ENCODE data around the gene ALDH9A1.
"Not testable (repeated sequence)": the region's sequence is repeated elsewhere in the genome, so short reads cannot be mapped to it uniquely, and the experiment has no call there.

The ALDH9A1 gene

DNA sequence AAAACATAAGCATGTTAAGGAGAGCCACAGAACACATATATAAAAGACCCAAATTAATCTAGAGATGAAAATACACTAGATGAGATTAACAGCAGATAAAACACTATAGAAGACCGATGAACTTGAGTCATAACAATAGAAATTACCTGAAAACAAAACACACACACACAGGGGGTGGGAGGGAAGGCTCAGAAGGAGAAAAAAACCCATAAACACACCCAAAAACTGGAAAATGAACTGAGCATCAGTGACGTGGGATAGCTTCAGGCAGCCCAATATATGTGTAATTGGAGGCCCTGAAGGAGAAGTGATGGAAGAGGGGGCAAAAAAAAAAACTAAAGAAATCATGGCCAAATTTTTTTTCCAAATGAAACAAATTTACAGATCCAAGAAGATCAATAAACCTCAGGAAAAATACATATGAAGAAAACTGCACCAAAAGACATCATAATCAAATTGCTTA, 11.4 kb downstream of the ALDH9A1 start:
- no peak for DNase-seq (ENCODE audit: low read depth in 2 of 2)

DNA sequence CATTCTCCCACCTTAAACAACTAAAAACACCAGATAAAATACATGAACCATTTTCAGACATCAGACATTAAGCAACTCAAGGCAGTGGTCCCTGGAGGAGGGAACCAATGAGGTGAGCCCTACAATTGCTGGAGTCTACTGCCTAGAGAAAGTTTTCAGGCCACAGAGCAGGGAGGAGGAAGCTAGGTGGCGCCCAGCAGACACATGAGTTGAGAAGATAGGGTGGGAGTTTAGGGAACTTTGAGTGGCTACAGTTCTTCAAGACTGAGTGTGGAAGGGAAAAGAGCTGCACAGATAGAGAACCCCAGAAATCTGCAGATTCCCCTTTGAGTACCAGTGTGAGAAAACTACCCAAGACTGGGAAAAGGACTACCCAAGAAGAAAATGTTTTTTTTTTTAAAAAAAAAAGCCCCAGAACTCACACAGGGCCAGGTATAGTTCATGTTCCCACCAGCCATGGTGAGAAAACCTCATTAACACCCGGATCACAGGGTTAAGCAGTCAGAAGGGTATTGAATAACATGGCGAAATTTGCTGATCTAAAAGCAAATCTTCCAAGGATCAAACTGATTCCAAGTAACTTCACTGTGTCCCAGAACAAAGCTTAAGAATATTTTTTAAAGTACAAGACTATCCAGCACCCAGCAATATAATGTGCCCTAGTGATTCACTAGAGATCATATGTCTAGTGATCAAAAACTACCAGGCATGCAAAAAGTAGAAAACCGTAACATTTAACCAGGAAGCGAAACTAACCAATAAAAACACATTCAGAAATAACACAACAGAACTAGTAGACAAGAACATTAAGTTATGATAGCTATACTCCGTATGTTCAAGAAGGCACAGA, 12.0 kb downstream of the ALDH9A1 start:
- DNase-seq (ENCODE audit: low read depth in 2 of 2): no peak

DNA sequence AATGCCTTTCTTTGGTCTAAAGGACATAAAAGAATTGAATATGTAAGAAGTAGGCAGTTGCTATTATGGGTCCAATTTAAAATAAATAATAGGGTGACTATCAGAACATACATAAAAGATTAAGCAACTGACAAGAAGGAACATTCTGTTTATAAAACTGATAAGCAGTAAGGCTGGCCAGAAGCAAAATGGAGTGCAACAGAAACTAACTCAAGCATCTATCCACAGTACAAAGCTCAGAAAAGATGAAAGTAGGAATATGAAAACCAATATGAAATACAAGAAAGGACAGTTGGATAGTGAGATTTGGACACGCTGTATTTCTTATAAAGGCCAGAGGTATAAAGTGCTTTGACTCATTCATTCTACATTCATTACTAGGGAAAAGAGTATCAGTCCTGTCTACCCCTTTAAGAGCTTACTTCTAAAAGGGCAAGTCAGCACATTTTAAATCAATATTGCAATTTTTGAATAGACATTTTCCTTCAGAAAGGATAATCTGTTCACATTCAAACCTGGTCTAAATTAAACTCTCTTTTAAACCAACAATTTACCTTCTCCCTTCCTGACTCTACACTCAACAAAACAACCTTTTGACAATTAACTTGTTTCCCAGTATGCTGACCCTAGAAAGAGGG, 14.4 kb downstream of the ALDH9A1 start:
- no peak for DNase-seq (ENCODE audit: low read depth in 2 of 2)

DNA sequence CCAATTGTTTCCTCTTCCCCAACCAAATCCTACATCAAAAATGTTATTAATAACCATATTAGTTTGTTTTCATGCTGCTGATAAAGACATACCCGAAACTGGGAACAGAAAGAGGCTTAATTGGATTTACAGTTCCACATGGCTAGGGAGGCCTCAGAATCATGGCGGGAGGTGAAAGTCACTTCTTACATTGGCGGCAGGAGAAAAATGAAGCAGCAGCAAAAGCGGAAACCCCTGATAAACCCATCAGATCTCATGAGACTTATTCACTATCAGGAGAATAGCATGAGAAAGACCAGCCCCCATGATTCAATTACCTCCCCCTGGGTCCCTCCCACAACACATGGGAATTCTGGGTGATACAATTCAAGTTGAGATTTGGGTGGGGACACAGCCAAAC, 17.6 kb downstream of the ALDH9A1 start:
- DNase-seq (ENCODE audit: low read depth in 2 of 2): not testable (repeated sequence)

DNA sequence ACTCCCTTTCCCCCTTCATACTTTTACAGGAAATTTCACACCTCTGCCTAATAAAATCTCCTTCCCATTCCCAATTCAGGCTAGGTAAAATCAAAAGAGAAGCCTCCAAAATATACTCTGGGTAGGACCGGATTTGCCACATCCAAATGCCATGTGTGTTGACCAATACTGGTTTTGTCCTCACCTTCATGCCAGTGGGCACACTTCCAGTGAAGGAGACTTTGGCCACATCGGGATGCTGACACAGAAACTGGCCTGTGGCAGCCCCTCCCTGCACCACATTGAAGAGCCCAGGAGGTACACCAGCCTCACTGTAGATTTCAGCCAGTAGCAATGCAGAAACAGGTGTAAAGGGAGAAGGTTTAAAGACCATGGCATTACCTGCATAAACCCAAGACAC, 18.1 kb downstream of the ALDH9A1 start:
- no peak for DNase-seq (ENCODE audit: low read depth in 2 of 2)

DNA sequence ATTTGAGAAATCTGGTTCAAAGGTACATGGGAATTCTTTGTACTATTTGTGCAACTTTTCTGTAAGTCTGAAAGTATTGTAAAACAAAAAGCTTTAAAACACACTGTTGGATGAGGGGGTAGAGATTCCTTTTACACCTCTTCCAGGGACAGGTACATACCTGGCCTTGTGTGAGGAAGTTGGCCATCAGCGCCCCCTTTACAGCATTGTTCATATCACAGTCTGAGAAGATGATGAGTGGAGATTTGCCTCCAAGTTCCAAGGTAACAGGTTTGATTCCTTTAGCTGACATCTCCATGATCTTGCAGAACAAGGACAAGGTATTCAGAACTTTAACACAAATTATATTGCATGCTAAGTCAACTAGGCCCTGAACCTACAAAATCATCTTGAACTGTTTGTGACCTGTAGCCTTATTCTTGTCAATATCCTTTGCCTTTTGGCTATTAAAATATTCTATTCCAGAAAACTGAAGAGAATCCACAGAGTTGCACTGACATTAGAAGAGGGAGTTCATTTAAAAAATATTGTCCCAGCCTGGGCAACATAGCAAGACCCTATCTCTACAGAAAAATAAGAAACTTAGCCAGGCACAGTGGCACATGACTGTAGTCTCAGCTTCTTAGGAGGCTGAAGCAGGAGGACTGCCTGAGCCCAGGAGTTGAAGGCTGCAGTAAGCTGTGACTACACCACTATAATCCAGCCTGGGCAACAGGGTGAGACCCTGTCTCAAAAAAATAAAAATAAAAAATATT, 18.9 kb downstream of the ALDH9A1 start:
- DNase-seq (ENCODE audit: low read depth in 2 of 2): no peak

DNA sequence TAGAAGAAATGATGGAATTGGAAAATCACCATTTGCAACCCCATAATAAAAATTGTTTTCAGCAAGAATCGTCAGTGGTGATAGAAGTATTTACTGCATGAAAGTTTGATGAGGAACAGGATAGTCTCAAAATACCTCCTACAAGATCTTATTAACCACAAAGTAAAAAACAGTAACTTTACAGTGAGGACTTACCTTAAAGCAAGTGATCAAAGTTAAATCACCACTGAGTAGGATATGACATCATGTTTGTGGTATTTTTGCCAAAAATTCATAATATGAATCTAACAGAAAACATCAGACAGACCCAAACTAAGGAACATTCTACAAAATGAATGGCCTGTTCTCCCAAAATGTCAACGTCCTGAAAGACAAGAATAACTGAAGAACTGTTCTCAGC, 19.9 kb downstream of the ALDH9A1 start:
- DNase-seq (ENCODE audit: low read depth in 2 of 2): no peak

DNA sequence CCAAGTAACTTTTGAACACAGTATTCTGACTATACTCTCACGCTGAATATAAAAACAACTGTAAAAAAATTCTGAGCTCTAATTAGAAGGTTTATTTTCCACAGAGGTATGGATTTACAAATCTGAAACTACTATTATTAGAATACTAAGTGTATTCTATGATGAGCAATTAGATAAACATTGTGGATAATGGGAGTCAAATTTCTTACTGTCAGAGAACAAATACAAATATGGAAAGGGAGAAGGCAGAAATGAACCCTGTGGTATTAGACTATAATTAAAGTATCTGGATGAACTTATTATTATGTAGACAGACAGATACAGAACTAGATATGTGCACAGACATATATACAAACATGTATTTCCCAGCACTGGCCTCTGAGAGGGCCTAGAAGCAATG, 22.6 kb downstream of the ALDH9A1 start:
- DNase-seq (ENCODE audit: low read depth in 2 of 2): no peak

DNA sequence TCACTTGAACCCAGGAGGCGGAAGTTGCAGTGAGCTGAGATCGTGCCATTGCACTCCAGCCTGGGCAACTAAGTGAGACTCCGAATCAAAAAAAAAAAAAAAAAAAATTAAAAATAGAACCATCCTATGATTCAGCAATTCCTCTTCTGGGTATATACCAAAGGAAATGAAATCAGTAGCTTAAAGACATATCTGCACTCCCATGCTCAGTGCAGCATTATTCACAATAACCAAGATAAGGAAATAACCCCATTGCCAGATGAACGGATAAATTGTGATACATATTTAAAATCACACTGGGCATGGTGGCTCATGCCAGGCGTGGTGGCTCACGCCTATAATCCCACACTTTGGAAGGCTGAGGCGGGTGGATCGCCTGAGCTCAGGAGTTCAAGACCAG, 23.8 kb downstream of the ALDH9A1 start:
- no peak for DNase-seq (ENCODE audit: low read depth in 2 of 2)

DNA sequence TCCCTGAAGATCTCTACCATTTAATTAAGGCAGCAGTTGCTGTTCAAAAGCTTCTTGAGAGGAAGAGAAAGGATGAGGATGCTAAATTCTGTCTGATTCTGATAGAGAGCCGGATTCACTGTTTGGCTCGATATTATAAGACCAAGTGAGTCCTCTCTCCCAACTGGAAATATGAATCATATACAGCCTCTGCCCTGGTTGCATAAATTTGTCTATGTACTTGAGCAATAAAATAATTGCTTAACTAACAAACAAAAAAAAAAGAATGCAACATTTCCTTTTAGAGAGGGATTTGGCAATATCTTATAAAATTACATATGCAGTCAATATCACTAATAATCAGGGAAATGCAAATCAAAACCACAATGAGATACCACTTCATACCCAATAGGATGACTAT, 26.8 kb downstream of the ALDH9A1 start:
- DNase-seq (ENCODE audit: low read depth in 2 of 2): no peak

DNA sequence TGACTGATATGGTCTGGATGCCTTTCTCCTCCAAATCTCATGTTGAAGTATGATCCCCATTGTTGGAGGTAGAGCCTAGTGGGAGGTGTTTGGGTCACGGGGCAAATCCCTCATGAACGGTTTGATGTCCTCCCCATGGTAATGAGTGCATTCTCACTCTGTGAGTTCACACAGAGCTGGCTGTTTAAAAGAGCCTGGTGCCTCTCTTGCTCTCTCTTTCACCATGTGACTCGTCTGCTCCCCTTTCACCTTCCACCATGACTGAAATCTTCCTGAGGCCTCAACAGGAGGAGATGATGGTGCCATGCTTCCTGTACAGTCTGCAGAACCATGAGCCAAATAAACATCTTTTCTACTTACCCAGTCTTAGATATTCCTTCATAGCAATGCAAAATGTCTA, 30.2 kb downstream of the ALDH9A1 start:
- no peak for DNase-seq (ENCODE audit: low read depth in 2 of 2)

DNA sequence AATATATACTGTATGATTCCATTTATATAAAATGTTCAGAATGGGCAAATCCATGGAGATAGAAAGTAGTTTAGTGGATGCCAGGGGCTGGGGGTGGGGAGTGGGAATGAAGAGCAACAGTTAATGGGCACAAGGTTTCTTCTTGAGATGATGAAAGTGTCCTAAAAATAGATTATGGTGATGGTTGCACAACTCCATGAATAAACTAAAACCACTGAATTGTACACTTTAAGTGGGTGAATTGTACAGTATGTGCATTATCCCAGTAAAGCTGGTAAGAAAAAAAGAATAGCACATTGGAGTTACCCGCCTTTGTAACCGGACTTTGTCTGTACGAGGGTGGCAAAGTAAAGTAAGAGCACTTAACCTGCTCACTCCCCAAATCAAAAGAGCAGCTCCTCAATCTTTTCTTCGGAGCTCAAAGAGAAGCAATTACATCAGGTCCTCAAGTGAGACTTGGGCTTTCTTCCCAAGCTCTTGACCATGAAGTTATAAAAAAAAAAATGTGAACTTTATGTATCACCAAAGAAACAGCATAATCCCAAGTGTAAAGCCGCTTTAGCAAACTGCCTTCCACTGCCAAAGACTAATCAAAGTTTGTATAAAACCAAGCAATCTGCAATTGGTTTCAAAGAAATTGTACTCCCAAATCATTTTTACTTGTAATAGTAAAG, 32.1 kb downstream of the ALDH9A1 start:
- DNase-seq (ENCODE audit: low read depth in 2 of 2): no peak

DNA sequence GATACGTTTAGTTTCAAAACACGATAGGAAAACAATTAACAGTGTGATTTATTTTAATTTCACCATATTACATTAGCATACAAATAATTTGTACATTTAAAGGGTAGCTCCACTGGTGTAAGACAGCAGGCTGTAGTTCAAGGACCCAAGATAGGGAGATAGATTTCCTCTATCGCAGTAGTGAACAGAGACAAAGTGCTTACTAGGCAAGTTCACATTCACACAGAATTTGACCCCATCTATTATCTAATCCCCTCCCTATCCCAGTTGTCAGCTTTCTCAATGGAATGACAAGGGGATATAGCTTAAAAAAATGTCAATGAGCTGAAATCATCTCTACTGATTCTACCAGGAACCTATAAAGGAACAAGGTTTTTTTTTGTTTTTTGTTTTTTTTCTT, 36.2 kb downstream of the ALDH9A1 start:
- DNase-seq (ENCODE audit: low read depth in 2 of 2): no peak

DNA sequence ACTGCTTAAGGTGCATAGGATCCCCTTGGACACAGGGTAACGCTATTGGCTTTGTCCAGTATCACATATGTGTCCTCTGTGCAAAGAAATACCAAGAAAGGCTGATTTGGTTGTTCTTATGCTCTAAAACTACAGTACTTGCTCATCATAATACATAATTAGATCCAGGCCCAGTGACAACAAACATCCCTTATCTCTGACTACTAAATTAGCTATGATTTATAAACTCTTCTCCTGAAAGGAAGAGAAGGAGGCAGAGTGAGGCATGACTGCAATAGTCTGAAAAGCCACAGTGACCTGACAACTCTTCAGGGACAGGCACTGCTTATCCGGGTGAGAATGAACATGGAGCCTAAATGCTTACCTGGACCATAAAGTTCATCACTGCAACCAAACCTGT, 36.7 kb downstream of the ALDH9A1 start:
- DNase-seq (ENCODE audit: low read depth in 2 of 2): no peak

DNA sequence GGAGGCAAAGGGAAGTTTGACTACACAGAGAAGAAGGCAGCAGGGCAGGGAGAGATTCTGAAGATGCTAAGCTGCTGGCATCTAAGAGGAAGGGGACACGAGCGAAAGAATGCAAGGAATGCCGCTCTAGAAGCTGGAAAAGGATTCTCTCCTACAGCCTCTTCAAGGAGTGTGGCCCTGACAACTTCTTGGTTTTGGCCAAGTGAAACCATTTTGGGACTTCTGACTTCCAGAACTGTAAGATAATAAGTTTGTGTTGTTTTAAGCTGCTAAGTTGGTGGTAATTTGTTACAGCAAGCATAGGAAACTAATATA, 38.8 kb downstream of the ALDH9A1 start:
- DNase-seq (ENCODE audit: low read depth in 2 of 2): no peak

DNA sequence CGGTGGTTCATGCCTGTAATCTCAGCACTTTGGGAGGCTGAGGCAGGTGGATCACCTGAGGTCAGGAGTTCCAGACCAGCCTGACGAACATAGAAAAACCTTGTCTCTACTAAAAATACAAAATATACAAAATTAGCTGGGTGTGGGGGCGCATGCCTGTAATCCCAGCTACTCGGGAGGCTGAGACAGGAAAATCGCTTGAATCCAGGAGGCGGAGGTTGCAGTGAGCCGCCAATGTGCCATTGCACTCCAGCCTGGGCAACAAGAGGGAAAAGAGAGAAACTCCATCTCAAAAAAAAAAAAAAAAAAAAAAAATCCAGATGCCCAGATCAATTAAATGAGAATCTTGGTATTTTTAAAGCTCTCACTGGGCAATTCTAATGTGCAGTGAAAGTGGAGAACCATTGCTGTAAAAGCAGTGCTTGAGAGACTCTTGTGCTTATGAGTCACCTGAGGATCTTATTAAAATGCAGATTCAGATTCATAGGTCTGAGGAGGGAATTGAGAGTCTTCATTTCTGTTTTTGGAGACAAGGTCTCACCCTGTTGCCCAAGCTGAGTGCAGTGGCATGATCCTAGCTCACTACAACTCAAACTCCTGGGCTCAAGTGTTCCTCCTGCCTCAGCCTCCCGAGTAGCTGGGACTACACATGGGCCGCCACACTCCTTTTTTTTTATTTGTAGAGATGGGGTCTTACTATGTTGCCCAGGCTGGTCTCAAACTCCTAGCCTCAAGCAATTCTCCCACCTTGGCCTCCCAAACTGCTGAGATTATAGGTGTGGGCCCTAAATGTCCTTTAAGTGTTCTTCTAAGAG, 39.4 kb downstream of the ALDH9A1 start:
- DNase-seq (ENCODE audit: low read depth in 2 of 2): not testable (repeated sequence)

DNA sequence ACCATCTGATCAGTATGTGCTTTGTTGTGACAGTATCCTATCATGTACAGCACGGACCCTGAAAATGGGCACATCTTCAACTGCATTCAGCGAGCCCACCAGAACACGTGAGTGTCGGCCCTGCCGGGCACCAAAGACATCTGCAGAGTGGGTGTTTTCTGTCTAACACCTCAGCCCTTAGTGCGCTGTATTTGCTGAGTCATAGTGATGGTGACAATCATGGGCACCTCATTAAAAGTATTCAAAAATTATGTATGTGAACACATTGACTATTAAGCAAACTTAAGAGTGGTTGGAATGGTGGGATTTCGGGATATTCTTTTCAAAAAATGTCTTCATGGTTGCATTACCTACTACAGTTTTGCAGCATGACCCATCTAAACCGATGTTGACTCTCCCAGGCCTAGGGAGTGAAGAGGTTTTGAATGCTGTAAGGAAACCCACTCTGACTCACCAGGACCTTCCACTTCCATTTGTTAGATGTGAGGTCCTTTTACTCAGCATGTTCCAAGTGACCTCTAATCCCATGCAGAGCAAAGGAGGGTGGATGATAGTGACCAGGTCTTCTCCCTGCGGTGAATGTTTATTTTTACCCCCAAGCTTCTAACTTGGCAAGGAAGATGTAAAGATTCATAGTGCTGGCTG, 47.3 kb downstream of the ALDH9A1 start:
- no peak for DNase-seq (ENCODE audit: low read depth in 2 of 2)

DNA sequence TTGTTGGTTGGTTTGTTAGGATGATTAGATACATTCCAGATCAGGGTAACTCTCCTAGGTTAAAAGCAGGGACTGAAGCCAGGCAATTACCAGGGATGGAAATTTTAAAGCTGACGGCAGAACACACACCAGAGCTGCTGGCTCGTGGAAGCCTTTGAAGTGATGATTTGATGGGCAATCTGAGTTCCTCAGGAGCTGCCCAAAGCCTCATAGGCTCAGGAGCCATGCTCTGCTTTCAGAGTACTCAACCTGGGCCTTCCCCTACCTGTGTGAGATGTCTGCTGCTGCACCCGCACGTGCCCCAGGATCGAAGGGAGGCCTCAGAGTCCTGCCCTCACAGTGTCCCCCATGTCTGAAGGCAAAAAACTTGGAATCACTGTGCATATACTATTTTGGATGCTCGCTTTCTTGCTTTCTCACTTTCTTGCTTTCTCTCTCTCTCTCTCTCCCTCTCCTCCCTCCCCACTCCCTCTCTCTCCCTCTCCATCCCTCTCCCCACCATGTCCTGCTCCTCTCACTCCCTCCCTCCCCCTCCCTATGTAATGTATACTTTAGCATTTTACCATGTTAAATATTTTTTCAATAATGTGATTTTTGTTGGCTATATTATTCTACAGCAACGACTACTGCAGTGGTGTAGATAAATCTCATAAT, 49.3 kb downstream of the ALDH9A1 start:
- no peak for DNase-seq (ENCODE audit: low read depth in 2 of 2)

DNA sequence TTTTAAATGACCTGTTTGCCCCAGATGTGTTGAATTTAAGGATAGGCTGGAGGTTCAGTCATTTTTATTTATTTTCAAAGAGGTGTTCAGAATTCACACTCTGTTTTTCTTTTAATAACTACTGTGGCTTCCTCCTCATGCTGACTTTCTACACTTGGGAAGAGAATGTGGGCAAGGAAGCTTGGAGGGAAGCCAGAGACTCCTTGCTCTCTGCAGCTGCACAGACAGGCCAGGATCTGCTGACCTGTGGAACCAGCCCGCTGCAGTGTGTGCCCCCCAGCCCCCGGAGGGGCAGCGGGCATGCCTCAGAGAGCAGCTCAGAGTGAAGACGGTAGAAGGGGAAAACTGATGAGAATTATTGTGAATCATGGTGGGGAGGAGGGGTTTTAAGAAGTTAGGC, 50.4 kb downstream of the ALDH9A1 start:
- no peak for DNase-seq (ENCODE audit: low read depth in 2 of 2)

DNA sequence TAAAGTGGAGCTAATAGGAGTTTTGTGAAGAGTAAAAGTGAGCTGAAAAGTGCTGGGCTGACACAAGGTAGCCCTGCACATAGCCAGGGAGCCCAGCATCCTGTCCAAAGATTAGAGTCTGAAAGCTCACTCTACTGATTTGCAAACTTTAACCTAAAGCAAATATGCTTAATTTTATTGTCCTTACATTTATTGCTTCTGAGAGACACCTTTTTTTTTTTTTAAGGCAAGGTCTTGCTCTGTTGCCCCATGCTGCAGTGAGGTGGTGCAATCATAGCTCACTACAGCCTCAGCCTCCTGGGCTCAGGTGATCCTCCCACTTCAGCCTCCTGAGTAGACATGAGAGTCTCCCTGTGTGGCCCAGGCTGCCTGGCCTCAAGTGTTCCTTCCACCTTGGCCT, 50.8 kb downstream of the ALDH9A1 start:
- DNase-seq (ENCODE audit: low read depth in 2 of 2): no peak
